Stimulated activated CD4-positive, alpha-beta T cell treated with anti-CD3 and anti-CD28 coated beads, Interleukin-15, amount 100 ng/mL, for 48 hours (primary cell): ENCODE measurements around the gene SEM1.
"Not testable (repeated sequence)": the region's sequence is repeated elsewhere in the genome, so short reads cannot be mapped to it uniquely, and the experiment has no call there.

Experiments
- DNase-seq, 2 donors: peaks; one replicate each; pipeline ENCODE4 v3.0.0-alpha.2; 2020; ENCODE audit warnings: low read depth in 2 of 2

SEM1 gene

DNA sequence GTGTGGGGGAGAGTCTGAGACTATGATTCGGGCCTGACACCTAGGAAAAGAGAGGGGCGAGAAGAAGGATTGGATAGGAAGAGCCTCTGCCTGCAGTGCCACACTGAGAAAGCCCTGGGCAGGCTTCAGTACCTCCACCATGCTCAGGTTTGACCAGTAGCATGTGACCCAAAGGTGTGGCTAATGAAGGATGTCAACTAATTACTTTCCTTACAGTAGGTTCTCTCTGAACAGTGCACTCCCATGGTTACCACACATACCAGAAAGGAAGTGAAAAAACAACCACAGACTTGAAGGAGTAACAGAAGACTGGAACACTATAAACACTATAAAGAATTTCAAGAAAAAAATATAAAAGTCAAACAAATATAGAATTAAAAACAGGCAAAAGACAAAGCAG lies 46.2 kb downstream of the SEM1 start:
- no peak for DNase-seq

DNA sequence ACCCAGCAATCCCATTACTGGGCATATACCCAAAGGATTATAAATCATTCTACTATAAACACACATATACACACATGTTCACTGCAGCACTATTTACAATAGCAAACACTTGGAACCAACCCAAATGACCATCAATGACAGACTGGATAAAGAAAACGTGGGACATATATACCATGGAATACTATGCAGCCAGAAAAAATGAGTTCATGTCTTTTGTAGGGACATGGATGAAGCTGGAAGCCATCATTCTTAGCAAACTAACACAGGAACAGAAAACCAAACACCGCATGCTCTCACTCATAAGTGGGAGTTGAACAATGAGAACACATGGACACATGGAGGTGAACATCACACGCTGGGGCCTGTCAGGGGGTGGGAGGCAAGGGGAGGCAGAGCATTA lies 47.5 kb downstream of the SEM1 start:
- not testable (repeated sequence) for DNase-seq

DNA sequence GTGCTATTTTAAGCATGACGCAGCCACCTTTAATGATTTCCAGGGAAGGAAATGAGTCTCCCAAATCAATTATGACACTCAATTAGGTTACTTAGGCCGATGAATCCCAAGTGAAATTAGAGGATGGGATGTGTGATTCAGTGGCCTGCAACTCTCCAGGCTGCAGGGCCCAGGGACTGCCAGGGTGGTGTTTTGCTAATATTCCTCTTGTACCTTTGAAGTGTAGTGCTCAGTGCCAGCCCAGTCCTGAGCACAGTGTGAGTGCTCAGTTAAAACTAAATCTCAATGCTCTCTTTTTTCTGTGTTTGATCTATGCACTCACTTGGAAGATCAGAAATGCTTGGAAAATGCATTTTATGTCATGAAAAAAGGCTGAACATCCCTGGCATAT lies 51.6 kb downstream of the SEM1 start:
- no peak for DNase-seq

- DNase-seq = no peak
Measured at GRCh38 chr7:96657347-96658021, 52.2 kb downstream of the SEM1 start.

- DNase-seq = no peak
Measured at GRCh38 chr7:96655956-96656355, 53.7 kb downstream of the SEM1 start.

GRCh38 chr7:96654630-96655188 lies 54.9 kb downstream of the SEM1 start:
- DNase-seq = no peak

- no peak for DNase-seq
Measured at GRCh38 chr7:96649981-96650380, 59.7 kb downstream of the SEM1 start.

DNA sequence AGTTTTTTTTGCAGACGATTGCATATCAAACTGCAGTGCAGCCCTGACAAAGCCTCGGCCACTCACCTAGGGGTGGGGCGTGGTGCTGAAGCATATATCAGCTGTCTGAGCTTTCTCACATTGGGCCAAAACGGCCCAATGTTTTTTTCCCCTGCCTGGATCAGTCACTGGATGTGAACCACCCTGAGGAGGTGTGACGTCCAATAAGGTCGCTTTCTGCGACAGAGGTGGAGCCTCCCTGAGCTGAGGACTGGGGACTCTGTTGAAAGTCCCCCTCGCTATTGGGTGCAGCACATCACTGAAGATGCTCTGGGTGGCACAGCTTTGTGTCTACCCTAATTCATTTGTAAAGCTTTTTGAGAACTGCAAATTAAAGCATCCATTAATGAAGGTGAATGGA lies 60.9 kb downstream of the SEM1 start:
- DNase-seq = no peak

DNA sequence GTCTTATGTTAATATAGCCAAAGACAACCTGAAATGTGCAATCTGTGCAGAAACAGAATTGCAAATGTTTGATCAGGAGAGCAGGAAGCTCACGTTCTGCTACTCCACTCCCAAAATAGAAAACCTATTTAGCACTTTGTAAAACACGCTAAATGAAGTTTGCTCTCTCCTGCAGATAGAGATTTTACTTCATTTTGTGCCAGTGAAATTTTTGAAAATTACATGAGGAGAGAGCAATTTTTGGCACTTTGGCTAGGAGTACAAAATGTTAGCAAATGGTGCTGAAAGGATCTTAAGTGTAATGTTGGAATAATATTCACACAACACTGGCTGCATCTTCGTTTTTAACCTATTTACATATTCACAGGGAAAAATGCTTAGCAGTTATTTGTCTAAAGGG lies 61.9 kb downstream of the SEM1 start:
- DNase-seq = no peak

DNA sequence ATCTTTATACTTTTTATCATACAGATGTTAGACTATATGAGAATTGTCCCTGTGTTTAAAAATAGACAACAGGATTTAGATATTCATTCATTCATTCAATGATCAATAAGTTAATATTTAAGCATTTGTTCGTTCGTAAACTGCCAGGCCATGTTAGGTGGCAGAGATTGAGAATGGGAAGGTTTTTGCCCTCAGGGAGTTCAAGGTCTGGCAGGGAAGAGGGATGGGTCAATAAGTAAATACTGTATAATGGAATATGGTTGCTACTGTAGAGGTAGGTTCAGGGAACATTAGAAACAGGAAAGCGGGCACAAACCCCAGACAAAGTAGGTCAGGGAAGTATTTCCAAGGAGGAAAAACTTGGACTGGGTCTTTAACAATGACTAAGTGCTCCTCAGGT lies 64.6 kb downstream of the SEM1 start:
- DNase-seq = no peak

GRCh38 chr7:96643436-96643835 lies 66.2 kb downstream of the SEM1 start:
- not testable (repeated sequence) for DNase-seq

- no peak for DNase-seq
Measured at GRCh38 chr7:96640054-96640453, 69.6 kb downstream of the SEM1 start.
